Kidney (tissue), 14 donors: ENCODE measurements around the gene ITPR1. TPM values are rescaled to one million over a fixed set of nuclear protein-coding genes. Genes with fewer than 3 reads are reported as not detected.
A peak's percentile ranks its signal among the peaks of the same experiment; 100 is the strongest.

Experiments used
- DNase-seq, 5 donors: peaks; one replicate each; pipeline ENCODE4 v3.0.0-alpha.2; 2013 to 2020
- FAIRE-seq: peaks from 2 replicates; lab custom pipeline; 2012; peaks lifted over from hg19 to GRCh38; lab: Jason Lieb, UNC
- H3K27ac ChIP-seq, 2 donors: one replicate each; pipeline ENCODE4 v1.7.0; 2013; ENCODE audit warnings: low read depth in 2 of 2, low read length in 2 of 2, inconsistent platforms in 1 of 2
- H3K27me3 ChIP-seq: one replicate; pipeline ENCODE4 v1.7.1; 2013; ENCODE audit warnings: low read length, inconsistent platforms; ENCODE audit not compliant: control insufficient read depth, insufficient read depth
- H3K36me3 ChIP-seq, 3 donors: one replicate each; pipeline versions ENCODE4 v1.7.0 to v1.7.1; 2013; ENCODE audit warnings: low read length in 3 of 3, control low read depth in 1 of 3, inconsistent platforms in 1 of 3; ENCODE audit not compliant: insufficient read depth in 3 of 3, control insufficient read depth in 2 of 3
- H3K4me1 ChIP-seq, 3 donors: one replicate each; pipeline versions ENCODE4 v1.7.0 to v1.7.1; 2013; ENCODE audit warnings: low read length in 3 of 3, inconsistent platforms in 1 of 3, low read depth in 1 of 3; ENCODE audit not compliant: control insufficient read depth in 2 of 3, insufficient read depth in 2 of 3
- H3K4me3 ChIP-seq, 3 donors: one replicate each; pipeline versions ENCODE4 v1.7.0 to v1.8.1; 2013; ENCODE audit warnings: low read length in 3 of 3, control low read depth in 1 of 3, inconsistent platforms in 1 of 3
- H3K9ac ChIP-seq, 3 donors: one replicate each; pipeline versions ENCODE4 v1.7.0 to v1.7.1; 2013; ENCODE audit warnings: low read length in 3 of 3, control low read depth in 1 of 3, inconsistent platforms in 1 of 3
- H3K9me3 ChIP-seq, 3 donors: one replicate each; pipeline versions ENCODE4 v1.7.0 to v1.7.1; 2013; ENCODE audit warnings: low read length in 3 of 3, control low read depth in 1 of 3, inconsistent platforms in 1 of 3; ENCODE audit not compliant: control insufficient read depth in 2 of 3, insufficient read depth in 1 of 3
- CTCF ChIP-seq: IDR thresholded peaks from 3 replicates; pipeline ENCODE4 v1.5.1; 2012; ENCODE audit warnings: mild to moderate bottlenecking, moderate library complexity, borderline replicate concordance; ENCODE audit not compliant: insufficient read depth; ENCODE audit errors: extremely low read depth
- intact Hi-C: fragments of 100-400 bp; cut with DNase I; formaldehyde crosslinking; loops from one replicate; pipeline ENCODE4 v1.11.1; 2022
- polyA plus RNA-seq: library from polyadenylated mRNA; stranded (reverse); fragments of 350-450 nt; fragmentation: Illumina TruSeq; extraction: RNeasy Lipid Tissue Mini Kit (QIAGEN cat#74804); gene quantifications from one replicate; pipeline ENCODE4 v1.2.3, GENCODE V29; 2014; ENCODE audit warnings: low read depth, low replicate concordance; ENCODE audit not compliant: insufficient read depth
- total RNA-seq: library from RNA; stranded (reverse); fragmentation: NEBNext Ultra II Directional; extraction: Animal tissue kit (Norgen Biotek cat#: 25700); gene quantifications from one replicate; pipeline ENCODE4 v1.2.1, GENCODE V29; 2021
- donor health status: control.
- donor health status: control.
- donor health status: control.
- donor health status: control.
- donor health status: control.
- donor health status: DM: yes; HTN: yes; CAD: no.
- donor health status: Normal renal cell carcinoma (clear cell type).

ITPR1 gene
- total and polyA plus RNA-seq, 2 donors from 2014 or later: 30.2 to 81.2 TPM

DNA sequence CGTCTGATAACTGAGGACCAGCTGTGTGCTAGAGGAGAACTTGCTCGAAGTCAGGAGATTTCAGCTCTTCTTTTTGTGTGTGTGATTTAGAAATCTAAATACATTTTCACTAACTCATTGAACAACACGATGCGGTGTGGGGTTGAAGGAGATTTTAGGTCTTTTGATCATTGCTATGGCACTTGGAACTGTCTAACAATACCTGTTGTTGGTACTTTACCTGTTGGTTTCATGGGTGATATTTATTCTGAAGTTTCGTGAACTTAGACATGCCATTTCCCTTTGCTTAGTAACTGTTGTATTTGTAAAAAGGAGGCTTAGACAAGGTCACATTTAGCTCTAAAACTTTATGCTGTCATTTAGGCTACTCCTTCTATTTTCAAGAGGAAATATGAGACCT, 99.9 kb downstream of the ITPR1 start:
- no peak for FAIRE-seq
- Histone ChIP-seq H3K27ac (no peak overlapping the region), H3K36me3 (no peaks in the 10 kb centered on the region), H3K27me3 (no peaks in the 10 kb centered on the region), H3K4me1 (peaks cover 0 to 3% (median 0%) of the 10 kb centered on the region in 3 donors), H3K9me3 (no peaks in the 10 kb centered on the region), H3K9ac (no peak overlapping the region), H3K4me3 (no peak overlapping the region)
- no peak for TF ChIP-seq CTCF
- no peak for DNase-seq
- intact Hi-C loops: no loop called here

DNA sequence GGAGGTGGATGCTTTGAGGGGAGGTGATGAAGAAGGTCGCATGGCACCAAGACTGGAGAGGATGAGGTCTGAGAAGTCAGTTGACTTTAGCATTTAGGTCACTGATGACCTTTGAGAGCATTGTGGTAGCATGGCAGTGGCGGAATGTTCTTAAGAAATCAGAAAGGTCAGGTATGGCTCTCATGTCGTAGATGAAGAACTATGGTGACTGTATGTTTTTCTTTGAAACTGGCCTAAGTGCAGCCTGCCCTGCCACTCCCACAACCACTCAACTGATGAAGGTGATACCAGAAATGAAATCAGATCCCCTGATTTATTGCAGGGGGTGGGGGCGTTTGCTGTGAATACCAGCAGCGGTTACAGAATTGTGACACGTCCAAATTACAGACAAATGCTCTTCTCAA, 102.6 kb downstream of the ITPR1 start:
- Histone ChIP-seq H3K9ac (no peak overlapping the region), H3K27ac (no peak overlapping the region), H3K36me3 (no peaks in the 10 kb centered on the region), H3K9me3 (no peaks in the 10 kb centered on the region), H3K4me1 (no peaks in the 10 kb centered on the region), H3K27me3 (no peaks in the 10 kb centered on the region), H3K4me3 (no peak overlapping the region)
- TF ChIP-seq CTCF: no peak
- intact Hi-C loops: no loop called here
- FAIRE-seq (no peak), DNase-seq (peak in 4 of 5 donors; percentile 63 to 84 (median 78))

DNA sequence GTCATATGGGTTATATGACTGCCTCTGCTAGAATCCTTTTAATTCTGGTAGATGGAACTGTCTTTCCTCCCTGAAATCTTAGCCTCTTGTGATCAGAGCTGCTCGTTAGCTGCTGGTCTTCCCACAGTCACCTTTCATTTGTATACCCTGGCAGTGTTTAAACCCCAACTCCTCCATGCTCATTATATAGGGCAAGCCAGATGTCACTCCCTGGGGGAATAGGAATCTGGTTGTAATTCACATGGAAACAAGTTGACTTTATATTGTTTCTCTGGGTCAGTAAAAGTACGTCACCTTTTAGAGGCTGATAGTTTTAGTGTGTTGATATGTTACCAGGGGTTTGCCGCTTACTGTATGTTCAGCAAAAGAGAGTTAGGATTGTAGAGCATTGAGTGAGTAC, 103.5 kb downstream of the ITPR1 start:
- H3K27me3 ChIP-seq: no peaks in the 10 kb centered on the region
- H3K4me3 ChIP-seq: no peak overlapping the region
- H3K9me3 ChIP-seq: no peaks in the 10 kb centered on the region
- H3K36me3 ChIP-seq: no peaks in the 10 kb centered on the region
- intact Hi-C loops: no loop called here
- no peak overlapping the region for H3K27ac ChIP-seq
- H3K4me1 ChIP-seq: no peaks in the 10 kb centered on the region
- no peak overlapping the region for H3K9ac ChIP-seq
- no peak for TF ChIP-seq CTCF
- FAIRE-seq: no peak
- DNase-seq: peak in 4 of 5 donors; percentile 53 to 93 (median 84)
